HG03457 (cell line): ENCODE measurements around the gene RSL1D1.
"Not testable (repeated sequence)": the region's sequence is repeated elsewhere in the genome, so short reads cannot be mapped to it uniquely, and the experiment has no call there.

Experiments used
- ATAC-seq: cut with Tn5 transposase; IDR thresholded peaks from one replicate; pipeline ENCODE4 v1.9.1; 2021; ENCODE audit warnings: moderate number of reproducible peaks; ENCODE audit not compliant: unreplicated experiment

RSL1D1 gene

DNA sequence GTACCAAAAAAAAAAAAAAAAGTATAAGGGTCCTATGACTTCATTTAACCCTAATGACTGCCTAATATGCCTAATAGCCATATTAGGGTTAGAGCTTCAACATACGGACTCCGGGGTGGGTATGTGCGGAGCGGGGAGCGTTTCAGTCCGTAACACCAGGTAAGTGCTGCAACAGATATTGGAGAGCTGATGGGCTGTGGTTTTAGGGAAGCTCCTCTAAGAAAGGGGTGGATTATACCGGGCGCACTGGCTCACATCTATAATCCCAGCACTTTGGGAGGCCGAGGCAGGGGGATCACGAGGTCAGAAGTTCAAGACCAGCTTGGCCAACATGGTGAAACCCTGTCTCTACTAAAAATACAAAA, 52.3 kb downstream of the RSL1D1 start:
- no peak for ATAC-seq

- ATAC-seq: no peak
Observed at GRCh38 chr16:11797957-11798299, 53.4 kb downstream of the RSL1D1 start.

DNA sequence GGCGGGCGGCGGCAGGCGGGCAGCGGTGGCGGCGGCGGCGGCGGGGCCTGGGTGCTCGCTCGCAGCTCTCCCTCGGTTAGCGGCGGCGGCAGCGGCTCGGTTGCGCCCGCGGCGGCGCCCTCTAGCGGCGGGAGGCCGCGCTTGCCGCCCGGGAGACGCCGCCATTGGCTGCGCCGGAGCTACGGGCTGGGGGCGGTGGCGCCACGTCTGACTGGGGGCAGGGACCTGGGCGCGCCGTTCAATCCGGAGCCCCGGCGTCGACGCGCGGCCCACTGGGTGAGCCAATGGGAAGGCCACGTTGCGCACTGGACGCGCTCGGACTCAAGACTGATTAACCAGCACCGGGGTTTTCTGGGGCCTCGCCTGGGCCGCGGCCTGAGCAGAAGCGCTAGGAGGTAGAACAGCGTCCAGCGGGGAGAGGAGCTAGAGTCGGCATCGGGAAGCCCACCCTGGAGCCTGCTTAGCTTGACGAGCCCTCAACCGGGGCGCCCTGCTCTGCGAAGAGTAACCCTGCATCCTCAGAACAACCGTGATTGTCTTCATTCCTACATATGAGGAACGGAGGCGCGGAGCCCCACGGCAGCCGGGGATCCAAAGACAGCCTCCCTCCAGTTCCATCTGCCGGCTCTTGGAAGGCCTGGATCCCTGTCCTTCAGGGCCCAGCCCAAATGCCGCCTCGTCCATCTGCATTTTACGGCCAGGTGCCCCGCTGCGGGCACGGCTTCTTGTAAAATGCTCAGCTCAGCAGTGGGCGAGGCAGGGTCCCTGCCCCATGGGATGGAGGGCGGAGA, 54.0 kb downstream of the RSL1D1 start, which contains the start of gene ZC3H7A:
Gene ZC3H7A, minus strand, starts transcription at position 93 of the 791 bp plus-strand sequence. CDS start 14,904 bp downstream, outside the sequence.
- ATAC-seq: peak; percentile 88

DNA sequence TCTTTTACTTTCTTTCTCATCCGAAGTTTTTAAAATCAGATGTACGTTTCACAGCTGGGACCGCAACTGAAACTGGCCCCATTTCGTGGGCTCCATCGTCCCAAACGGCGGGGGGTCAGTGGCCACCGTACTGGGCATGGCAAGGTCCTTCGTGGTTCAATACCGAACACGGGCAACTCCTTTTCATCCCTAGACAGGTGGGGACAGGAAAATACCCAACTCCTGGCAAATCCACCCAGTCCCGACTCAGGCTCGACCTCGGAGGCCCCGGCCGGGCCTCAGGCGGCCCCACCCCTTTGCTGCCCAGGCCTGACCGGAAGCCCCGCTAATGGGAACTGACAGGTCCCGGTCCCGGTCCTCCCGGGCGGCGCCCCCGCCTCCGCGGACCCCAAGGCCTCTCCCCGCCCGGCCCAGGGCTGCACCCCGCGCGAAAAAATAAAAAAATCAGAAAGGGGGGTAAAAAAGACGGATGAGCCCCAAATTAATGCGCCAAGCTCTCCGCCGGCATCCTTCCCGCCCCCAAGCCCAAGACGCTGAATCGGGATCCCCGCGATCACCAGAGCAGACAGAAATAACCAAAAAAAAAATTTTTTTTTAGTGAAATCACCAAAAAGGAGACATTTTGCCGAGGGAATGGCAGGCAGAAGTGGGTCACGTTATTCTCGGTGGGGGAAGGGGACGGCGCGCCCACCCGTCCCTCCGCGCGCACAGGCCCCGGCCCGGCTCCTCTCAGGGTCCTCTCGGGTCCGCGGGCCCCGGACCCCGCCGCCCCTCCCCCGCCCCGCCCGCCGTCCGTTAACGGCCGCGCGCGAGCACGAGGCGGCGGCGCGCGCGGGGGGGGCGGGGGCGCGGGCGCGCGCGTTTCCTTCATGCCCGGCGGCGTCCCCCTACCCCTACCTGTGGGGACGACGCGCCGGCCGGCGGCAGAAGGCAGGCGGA, 54.8 kb downstream of the RSL1D1 start:
- ATAC-seq: no peak

- ATAC-seq: no peak
Observed at GRCh38 chr16:11795887-11796226, 55.5 kb downstream of the RSL1D1 start.

DNA sequence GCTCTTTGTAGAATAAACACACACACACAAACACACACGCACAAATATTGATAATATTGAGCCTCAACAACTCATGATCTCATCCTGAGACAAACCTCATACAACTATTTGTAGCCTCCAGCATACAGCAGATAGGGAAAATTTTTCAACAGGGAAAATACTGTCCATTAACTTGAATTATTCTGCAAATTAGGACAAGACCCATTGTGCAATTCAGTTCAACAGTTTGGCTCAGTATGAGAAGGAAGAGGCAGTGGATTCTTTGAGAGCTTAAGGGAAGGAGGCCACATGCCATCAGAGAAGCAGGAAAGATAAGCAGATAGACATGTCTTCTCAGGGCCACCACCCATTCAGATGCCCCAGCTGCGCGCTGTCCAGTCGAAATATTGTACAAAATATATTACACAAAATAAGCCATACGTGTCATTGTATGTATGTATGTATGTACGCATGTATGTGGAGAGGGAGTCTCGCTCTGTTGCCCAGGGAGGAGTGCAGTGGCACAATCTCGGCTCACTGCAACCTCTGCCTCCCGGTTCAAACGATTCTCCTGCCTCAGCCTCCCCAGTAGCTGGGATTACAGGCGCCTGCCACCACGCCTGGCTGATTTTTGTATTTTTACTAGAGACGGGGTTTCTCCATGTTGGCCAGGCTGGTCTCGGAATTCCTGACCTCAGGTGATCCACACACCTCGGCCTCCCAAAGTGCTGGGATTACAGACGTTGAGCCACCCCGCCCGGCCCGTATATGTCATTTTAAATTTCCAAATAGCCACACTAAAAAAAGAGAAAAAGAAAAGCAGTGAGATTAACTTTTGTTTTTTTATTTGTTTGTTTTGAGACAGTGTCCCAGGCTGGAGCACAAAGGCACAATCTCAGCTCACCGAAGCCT, 56.1 kb downstream of the RSL1D1 start:
- no peak for ATAC-seq

DNA sequence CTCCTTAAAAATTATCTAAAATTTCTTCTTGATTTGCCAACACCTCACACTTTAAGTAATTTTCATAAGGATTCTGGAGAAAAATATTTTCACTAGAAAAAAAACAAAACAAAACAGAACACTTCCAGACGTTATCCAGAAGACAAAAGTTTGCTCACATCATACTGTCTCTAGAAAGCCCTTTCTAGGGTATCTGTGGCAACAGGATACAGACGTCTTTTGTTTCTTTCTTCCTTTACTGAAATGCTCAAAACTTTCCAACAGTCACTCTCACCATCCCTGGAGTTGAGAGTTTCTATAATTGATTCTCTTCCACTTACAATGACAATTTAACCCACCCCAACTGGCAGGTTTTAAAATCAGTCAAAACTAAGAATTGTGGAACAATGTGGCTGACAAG, 56.9 kb downstream of the RSL1D1 start:
- ATAC-seq: no peak

- no peak for ATAC-seq
Observed at GRCh38 chr16:11793840-11794239, 57.5 kb downstream of the RSL1D1 start.

DNA sequence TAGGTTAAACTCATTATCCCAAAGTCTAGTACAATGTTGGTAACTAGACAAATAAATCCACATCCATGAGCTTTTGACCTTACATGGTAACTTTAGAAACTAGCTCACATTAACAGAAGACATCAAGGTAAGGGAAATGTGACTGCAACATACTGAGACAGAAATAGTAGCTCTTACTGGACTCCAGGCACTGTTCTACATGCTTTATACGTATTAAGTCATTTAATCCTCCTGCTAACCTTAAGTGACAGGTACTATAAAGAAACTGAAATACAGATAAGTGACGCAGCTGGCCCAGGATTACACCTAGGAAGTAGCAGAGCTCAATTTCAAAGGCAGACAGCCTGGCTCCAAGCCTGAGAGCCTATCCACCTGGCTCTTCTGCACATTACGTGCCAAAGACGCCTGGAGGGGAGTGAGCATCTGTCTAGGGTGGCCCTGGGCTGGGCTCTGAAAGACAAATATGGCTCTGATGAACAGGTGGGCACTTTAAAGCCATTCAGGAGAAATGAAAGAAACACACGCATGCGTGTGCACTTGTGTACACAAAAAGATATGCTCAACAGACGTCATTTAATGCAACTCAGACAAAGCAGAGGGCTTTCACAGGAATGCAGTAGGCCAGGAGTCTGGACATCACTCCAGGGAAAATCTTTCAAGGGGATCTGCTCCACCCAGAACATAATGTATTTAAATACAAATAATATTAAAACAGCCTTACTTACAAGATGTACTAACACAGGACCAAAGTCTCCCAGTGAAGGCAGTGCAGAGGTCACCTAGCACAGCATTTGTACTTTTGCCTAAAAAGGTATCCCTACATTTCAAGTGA, 58.7 kb downstream of the RSL1D1 start:
- ATAC-seq: no peak

DNA sequence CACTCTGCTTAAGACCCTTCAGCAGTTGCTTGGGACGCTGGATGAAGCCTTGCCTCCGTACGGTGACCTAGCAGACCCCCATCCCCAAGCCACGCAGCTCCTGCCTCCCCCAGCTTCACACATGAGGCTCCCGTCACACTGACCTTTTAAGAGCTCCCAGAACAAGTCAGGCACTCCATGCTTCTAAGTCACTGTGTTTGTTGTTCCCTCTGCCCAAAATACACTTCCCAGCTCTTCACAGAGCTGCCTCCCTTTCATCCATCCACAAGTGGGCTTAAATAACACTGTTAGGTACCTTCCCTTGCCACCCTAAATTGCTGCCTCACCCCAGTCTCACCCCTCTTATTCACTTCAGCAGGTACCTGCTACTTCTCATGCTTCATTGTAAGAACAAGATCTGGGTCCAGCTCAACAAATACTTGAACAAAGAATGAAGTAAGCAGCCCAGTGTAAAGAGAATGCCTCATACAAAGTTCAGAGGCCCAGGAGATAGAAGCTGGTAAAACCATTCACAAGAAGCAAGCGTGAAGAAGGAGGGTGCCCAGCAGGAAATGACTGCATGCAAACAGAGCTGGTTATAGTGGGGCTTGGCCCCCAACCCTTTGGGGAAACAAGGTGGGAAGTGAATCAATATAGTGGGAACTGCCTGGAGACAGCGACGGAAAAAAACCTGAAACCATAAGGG, 60.1 kb downstream of the RSL1D1 start:
- ATAC-seq: no peak

- ATAC-seq: no peak
Observed at GRCh38 chr16:11788914-11789313, 62.4 kb downstream of the RSL1D1 start.

GRCh38 chr16:11784980-11785599, 66.3 kb downstream of the RSL1D1 start:
- not testable (repeated sequence) for ATAC-seq

GRCh38 chr16:11784381-11784780, 67.0 kb downstream of the RSL1D1 start:
- ATAC-seq: not testable (repeated sequence)

DNA sequence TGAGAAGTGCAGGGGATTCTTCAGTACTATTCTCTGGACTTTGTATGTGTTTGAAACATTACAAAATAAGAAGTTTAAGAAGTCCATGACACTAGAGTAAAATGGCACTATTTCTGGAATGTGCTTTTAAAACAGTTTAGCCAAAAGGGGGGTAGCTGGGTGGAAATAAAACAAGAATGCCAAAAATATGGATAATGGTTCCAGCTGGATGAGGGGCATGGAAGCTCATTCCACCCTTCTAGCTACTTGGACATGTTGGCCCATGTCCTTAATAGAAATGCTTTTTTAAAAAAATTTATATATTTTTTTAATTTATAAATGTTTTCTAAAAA, 67.3 kb downstream of the RSL1D1 start:
- no peak for ATAC-seq
